NCI-H524 treated with DMSO at 0.1 percent for 48 hours (cell line): ENCODE results near the gene CENPP.

ENCODE experiments used
- DNase-seq: peaks from one replicate; lab custom pipeline; 2025; lab: John Stamatoyannopoulos, UW

CENPP gene

DNA sequence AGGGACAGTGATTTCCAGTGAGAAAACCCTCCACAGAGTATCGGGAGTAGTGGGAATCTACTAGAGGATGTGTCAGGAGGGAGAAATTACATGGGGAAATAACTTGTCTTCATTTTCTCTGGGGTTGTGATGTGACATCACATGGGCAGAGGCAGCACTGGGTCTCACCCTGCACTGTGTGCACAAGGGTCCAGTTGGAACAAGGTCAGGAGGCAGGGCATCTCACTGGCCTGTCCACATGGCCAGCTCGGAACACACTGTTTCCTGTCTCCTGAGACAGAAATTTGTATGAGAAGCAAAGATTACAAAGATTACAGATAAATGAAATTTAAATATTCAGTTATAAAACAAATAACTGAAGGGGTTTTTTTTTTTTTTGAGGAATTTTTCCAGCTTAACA lies 272.6 kb downstream of the CENPP start:
- DNase-seq, result no peak

DNA sequence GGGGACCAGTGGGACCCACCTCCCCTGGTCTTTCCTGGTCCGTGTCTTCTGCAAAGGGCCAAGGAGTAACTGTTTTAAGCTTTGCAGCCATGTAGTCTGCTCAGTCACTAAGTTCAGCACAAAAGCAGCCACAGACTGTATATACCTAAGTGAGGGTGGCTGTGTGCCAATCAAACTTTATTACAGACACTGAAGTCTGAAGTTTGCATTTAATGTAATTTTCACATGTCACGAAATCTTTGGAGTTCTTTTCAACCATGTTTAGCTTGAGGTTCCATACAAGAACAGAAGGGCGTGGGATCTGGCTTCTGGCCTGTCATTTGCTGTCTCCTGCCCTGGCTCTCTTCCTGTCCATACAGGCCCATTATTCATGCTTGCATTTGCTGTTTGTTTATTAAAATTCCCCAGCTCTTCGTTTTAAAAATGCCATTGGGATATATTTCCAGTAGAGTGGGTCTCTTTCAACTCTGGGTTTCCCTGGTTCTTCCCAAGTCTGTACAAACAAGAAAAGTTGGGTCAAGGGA lies 274.2 kb downstream of the CENPP start:
- DNase-seq, result no peak

DNA sequence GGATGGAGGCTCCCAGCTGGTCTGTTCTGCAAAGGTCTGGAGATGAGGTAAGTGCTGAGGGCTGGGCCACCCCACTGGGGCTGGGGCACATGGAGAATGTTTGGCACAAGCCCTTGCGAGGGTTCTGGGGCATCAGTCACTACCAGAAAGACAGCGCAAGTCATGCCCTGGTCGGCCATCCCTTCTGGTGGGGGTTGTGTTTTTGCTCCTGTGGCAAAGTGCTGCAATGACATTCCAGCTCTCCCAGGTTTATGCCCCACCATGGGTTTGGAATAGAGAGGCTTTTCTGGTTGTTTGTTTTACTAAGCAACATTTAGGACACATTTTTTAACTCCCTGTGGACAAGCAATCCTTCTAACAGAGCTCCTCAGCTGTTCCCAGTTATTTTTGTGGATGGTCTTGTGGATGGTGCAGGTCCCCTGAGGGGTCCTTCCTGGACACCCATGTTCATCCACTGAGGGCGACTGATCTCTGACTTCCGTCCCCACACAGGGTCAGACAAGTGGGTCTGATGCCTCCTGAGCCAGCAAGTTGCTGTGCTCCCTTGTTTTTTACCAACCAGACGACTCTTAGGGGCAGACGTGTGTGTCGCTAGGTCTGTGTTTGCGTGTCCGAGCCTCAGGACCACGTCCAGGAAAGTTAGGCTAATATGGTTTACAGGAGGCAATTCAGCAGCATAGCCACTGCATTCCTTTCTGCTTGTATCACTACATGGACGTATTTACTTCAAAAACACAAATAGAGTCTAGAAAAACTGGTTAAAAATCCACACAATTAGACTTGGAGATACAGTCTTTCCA lies 274.9 kb downstream of the CENPP start:
- no peak for DNase-seq

DNA sequence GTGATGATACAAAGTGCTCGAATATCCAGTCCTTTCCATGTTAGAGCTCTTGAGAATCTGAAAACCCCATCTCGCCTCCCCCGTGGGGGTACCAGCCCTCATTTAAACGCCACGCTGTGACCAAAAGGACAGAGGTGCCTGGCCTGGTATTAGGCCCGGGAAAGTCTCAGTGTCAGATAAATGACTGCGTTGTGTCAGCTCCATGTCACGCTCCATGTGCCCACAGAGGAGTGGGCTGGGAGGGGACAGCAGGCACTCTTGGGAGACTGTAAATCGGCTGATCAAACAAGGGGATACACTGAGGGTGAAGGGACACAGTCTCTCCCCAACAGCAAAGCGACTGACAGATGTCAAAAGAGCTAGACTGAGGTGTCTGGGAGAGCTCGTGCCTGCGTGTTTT lies 275.7 kb downstream of the CENPP start:
- DNase-seq, result no peak

DNA sequence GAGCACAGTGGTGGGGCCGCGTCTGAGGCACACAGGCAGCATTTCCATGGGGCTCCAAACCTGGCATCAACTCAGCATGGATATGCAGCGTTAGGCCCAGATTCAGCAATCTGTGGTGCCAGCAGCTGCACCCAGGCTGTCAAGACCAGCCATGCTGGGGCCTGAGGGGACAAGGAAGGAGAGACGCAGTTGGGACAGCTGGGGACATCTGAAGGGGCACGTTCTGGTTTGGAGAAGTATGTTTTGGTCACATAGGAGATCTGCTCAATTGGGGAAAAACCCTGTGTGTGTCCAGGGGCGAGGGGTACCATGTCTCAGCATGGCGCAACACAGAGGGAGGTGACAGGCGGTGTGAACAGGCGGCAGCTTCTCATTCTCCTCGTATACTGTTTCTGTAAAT lies 276.7 kb downstream of the CENPP start:
- DNase-seq, result no peak

DNA sequence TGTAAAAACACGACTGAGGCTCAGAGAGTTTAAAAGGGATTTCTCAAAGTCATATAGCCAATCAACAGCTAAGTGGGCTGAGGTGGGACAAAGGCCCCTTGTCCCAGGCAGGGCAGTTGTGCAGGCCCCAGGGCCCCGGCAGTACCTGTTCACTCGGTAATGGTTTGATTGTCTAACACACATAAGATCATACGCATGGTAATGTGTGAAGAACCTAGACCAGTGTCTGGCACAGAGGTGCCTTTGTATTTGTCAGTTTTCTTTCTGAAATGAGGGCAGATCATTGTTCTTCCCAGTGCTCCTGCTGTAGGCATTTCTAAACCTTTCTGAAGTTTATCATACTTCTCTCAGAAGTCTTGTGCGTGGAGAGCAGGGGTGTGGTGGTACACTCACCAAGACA lies 277.3 kb downstream of the CENPP start:
- DNase-seq, result no peak

DNA sequence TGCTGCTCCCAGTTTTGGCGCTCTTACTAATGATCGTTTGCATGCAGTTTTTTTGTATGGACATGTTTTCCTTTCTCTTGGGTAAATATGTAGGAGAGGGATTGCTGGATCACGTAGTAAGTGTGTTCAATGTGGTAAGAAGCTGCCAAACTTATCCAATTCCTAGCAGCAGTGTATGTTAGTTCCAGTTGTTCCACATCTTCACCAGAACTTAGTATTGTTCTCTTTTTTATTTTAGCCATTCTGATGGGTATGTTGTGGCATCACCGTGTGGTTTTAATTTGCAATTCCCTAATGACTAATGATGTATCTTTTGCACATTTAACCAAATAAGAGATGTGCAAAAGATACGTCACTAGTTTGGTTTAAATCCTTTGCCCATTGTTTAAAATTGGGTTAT lies 278.2 kb downstream of the CENPP start:
- DNase-seq, result no peak

DNA sequence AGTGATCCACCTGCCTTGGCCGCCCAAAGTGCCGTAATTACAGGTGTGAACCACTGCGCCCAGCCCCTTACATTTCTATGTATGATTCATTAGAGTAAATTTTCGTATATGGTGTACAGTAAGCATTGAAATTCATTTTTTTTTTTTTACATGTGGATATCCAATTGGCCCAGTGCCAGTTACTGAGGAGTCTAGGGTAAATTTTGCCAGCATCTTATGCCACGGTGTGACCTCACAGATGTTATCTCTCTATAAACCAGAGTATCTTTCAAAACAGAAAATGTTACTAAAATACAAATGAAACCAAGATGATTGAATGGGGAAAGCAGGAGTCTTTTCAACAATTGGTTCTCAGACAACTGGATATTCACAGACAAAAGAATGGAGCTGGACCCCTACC lies 279.5 kb downstream of the CENPP start:
- no peak for DNase-seq

DNA sequence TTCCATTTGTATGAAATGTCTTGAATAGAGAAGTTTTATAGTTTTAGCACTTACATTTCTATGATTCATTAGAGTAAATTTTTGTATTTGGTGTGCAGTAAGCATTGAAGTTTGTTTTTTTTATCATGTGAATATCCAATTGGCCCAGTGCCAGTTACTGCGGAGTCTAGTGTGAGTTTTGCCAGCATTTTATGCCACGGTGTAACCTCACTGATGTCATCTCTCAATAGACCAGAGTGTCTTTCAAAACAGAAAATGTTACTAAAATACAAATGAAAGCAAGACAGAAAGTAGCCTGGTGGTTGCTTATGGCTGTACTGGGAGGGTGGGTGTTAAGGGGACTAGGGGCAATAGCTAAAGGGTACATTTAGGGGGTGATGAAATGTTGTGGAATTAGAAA lies 281.3 kb downstream of the CENPP start:
- DNase-seq, result no peak

DNA sequence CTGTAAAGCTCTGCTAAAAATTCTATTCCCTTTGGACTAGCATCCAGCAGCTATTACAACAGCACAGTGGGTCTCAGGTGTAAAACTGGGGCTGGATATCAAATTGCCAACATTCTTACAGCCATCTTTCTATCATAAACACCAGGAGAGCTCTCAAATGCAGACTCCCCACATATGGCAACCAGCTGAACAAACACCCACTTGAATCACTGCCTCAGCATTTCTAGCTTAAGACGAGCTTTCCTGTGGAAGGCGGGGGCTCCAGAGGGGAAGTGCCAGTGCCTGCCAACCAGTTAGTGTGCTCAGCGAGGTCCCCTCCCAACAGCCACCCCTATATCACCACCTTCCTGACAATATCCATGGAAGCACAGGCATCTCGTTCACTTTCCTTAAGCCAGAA lies 282.0 kb downstream of the CENPP start:
- DNase-seq, result peak; percentile 70

DNA sequence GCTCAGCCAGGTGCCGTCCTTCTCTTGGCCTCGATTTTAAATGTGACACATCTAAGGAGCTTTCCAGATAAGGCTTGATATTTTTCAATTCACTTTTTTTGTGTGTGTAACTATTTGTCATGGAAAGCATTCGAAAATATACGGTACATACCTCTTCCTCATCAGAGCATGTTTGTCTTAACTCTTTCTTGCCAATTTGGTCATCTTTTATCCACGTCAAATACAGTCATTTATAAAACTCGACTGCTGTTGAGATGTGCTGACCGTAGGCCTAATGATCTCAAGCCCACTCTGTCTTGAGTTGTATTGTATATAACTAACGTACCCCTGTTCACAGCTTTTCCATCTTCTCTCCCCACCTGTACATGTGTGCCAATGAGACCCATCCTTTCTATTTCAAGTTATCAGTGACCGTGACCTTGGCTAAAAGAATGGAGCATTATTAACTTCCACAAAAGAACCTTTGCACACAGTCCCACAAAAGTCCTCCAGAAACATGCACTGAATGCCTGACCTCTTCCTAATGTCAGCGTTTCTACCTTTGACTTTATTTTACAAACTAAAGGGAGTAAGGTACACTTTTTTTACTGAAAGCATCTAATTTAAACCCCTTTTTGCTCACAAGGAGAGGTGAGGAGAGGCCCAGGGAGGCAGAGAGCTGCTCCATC lies 282.6 kb downstream of the CENPP start:
- no peak for DNase-seq

DNA sequence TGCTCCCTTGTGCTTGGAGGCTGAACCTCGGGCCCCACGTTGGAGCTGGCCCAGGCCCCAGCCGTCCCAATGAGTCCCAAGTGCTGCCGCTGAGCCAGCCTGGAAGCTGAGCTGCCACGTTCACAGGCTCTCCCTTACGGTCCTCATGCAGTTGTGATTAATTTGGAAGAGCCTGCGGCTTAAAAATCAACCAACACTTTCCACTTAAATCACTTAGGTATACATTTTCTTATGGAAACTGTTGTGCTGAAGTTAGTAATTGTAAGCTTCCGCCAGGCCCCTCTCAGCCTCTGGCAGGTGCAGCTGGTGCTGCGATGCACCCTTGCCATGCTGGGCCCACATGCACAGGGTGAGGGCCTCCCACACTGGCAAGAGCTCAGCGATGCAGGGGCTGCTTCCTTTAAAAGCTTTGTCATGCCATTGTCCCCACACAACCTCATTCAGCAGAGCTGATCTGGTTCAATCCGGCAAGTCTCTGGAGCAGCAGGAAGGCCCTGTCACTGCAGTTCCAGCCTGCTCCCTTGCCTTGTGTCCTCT lies 283.2 kb downstream of the CENPP start:
- DNase-seq, result no peak

DNA sequence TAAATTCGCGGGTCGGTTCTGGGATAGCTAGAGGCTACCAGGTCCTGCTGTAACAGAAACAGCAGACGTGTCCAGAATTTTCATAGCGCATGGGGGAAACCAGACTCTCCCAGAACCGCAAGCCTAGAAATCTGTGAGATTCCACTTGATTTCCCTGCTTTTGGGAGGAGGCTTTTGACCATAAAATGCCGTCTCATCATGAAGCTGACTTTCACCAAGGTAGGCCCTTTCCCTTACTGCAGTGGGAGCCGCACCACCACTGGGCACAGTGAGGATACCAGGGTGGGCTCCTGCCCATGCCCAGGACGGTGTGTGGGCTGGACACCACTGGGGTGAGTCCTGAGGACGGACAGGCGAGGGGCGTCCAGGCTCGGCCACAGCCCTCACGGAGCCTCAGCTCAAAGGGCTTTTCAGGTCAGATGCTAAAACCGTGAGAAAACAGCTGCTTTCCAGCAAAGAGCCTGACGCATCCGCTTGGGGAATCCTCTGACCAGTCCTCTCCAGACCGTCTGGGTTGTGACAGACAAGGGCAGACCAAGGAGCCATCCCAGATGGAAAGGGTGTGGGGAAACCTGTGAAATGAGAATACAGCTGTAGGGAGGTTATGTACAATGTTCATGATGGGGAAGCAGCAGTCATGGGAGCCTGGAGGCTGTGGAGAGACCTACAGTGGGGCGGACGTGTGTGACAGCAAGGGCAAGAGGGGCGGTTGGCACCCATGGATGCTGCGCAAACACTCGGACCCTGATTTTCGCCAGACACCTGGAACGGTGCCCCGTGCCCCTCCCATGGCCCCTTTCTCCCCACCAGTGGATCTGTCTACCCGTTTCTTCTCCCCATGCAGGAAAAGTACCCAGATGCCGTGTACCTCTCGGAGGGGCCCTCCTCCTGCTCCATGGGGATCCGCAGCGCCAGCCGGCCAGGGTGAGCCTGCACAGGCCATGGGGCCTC lies 285.0 kb downstream of the CENPP start:
- DNase-seq, result no peak

DNA sequence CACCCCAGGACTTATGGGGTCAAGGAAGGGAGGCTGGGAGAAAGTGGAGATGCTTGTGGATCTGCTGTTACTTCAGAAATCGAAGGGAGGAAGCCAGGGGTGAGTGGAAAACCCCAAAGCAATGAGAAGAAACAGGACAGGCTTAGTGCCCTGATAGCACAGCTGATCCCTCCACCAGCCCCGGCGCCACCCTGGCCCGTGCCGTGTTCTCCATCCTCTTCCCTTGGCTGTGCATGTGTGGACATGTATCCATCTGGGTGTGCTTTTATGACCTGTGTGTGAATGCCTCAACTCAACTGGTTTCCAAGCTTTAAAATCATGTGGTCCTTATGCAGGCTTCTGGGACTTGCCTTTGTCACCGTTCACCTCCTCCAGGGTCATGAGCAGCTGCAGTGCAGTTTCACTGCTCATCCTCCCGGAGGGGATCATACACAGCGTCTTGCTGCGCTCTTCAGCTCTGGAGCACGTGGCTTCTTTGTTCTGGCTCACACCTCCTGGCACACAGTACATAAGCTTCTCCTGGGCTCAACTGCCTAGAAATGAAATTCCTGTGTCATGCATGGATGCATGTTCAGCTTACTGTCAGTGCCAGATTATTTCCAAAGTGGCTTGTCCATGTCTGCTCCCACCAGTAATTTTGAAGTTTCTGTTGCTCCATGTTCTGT lies 286.0 kb downstream of the CENPP start:
- DNase-seq, result no peak

DNA sequence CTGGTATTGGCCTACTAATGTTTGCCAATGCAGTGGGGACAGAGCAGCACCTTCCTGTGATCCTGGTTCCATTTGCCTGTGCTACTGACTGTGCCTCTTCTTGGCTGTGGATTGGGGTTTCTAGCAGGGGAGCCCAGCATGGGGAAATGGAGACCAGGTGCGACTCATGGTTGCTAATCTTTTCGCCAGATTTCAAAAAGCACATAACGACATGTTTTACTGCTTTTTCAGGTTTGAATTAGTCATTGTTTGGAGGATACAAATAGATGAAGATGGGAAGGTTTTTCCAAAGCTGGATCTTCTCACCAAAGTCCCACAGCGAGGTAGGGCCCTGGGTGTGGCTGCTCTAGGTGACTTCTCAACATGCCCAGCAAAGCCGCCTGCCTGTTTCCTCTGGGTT lies 286.5 kb downstream of the CENPP start:
- no peak for DNase-seq

DNA sequence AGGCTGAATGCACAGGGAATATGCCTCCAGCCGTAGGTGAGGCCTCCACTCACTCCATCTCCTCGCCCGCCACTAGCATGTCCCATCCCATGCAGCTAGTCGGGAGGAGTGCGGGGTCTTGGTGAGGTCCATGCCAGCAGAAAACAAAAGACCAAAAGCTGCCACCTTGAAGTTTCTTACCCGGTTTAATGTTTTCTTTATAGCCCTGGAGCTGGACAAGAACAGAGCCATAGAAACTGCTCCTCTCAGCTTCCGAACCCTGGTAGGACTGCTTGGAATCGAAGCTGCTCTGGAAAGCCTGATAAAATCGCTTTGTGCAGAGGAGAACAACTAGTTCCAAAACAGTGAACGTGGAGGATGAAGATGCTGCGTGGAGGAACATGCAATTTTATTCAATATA lies 287.1 kb downstream of the CENPP start:
- no peak for DNase-seq

DNA sequence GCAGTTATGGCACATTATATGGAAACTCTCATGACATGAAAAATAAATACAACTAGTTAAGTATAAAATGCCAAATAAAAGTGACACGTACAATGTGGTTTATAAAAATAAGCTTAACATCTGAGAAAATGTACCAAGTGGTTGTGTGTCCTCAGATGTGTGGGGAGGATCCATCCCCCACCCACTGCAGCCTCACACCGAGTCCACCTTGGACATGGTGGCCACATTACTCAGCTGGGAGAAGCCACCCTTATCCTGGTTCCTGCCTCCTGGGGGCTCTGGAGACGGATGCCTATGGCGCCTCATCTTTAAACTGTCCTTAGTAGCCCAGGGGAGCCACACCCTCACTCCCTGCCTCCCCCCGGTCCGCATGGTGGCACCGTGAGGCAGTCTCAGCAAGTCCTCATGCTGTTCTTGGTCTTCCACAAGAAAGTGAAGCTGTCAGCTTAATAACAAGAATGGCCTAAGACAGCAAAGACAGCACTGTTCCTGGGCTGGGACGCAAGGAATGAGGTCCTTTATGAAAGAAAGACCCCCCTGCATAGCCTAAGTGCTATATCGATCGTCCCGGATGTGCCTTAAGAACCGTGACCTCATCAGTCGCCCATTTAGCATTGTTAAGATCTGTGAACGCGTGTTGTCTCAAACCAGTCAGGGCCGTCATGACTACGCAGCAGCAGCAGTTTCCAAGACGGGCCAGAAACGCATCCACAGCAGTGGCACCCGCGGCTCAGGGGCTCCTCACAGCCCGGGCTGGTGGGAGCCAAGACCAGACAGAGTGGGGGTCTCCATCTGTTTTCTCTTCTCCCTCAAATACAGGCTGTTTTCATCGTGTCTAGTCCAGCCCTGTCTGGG lies 287.7 kb downstream of the CENPP start:
- DNase-seq, result no peak

DNA sequence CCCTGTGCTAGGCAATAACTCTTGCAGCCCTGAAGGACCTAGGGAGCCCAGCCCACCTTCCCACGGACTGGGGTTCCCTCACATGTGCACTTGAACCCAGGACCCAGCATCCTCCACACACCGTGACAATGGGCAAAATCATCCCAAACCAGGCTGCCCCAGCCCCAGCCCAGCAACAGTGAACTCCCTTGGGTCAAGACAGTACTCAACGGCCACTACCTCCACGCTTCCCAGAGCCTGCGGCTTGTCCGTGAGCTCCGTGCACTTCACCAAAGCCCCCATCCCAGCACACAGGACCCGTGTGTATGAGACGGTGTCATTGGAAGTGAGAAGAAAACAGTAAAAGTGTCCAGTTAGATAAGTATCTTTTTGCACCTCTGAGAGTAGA lies 288.4 kb downstream of the CENPP start:
- DNase-seq, result no peak

DNA sequence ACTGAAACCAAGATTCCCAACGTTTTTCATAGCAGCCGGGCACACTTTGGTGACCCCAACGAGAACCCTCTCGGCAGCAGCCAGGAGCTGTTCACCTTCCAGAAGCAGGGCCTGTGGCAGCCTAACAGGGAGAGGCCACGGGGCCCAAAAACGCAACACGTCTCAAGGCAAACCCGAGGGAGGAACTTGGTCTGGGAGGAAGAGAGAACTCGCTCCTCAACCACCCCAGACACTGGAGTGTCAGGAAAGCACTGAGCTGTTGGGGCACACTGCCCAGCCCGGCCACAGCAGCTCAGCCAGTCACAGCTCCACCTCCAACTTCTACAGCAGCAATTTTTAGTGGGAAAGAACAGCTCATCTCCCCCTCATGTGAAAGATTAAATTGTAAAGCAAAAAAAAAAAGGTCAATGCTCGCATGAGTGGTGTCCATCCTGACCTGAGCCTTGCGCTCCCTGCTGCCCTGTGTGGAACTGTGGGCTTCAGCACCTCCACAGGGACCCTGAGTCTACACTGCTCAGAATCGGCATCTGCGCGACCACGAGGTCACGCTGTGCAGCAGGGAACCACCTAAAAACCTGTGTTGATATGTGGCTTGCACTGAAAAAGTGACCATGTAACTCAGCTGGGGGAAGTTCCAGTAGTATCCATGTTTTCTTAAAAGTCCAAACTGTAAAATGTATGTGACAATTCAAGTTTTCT lies 289.2 kb downstream of the CENPP start:
- no peak for DNase-seq

DNA sequence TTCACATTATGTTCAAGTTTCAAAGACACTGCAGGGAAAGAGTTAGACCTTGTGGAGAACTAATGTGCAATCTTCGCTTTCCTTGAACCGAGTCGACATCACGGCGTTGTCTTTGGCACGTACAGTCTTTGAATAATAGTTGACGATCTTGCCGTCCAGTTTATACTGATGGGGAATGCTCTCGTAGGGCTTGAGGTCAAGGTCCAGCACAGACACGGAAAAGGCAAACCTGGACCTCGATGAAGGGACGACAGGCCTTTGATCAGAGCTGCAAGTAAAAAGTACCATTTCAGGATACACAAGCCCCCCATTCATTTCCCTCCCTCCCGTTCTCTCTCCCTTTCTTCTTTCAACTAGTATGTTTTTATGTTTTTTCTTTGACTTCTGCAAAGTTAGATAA lies 290.0 kb downstream of the CENPP start:
- DNase-seq, result no peak
